ENCODE results near the gene KLHDC7B. TPM values are rescaled to one million over a fixed set of nuclear protein-coding genes. Genes with fewer than 3 reads are reported as not detected.

Gene KLHDC7B
- total and polyA plus RNA-seq, 2 of the 13 experiments (the other 11 are each of a cell fraction or from before 2014, with no cell fraction given), result 0.11 TPM; not detected in 1

GRCh38 chr22:50587407-50587806, 41.7 kb downstream of the KLHDC7B start:
- intact Hi-C loops (cut with micrococcal nuclease; ENCODE audit: unreplicated experiment) (no loop called here), in situ Hi-C loops (cut with HindIII; ENCODE audit: extremely low pct_ligation_motif_present, low pct_unique_long_range_greater_than_20kb) (no loop called here)
- Histone ChIP-seq H2AFZ (ENCODE audit: low read length) (no peak overlapping the region), H4K20me1 (ENCODE audit: insufficient read depth, low read length) (no peaks in the 10 kb centered on the region), H3K36me3 (replicated peaks in 1 of 2; ENCODE audit: control insufficient read depth in 1 of 2, insufficient read depth in 2 of 2, low read length in 2 of 2) (no peaks in the 10 kb centered on the region), H3K27ac (ENCODE audit: extremely low read length, insufficient read depth, low read length) (no peak overlapping the region), H3K79me2 (ENCODE audit: insufficient read depth, low read length) (no peaks in the 10 kb centered on the region), H3K9ac (ENCODE audit: insufficient read depth, low read depth, low read length) (no peak overlapping the region), H3K4me3 (replicated peaks in 1 of 3; ENCODE audit: insufficient read depth in 1 of 3, low read depth in 2 of 3, low read length in 3 of 3) (no peak overlapping the region), H3K9me3 (ENCODE audit: low read length) (no peaks in the 10 kb centered on the region), H3K4me1 (ENCODE audit: insufficient read depth, low read length) (peaks cover 20% of the 10 kb centered on the region), H3K27me3 (ENCODE audit: control insufficient read depth in 1 of 2, insufficient read depth in 2 of 2, low read length in 2 of 2) (no peaks in the 10 kb centered on the region), H3K4me2 (ENCODE audit: low read depth, low read length) (no peak overlapping the region)
- TF ChIP-seq, protein P1, sequence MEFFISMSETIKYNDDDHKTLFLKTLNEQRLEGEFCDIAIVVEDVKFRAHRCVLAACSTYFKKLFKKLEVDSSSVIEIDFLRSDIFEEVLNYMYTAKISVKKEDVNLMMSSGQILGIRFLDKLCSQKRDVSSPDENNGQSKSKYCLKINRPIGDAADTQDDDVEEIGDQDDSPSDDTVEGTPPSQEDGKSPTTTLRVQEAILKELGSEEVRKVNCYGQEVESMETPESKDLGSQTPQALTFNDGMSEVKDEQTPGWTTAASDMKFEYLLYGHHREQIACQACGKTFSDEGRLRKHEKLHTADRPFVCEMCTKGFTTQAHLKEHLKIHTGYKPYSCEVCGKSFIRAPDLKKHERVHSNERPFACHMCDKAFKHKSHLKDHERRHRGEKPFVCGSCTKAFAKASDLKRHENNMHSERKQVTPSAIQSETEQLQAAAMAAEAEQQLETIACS (CRISPR knock-in tag; IDR thresholded peaks at IDR 0.05), result no peak
- TF ChIP-seq MBNL3 (CRISPR knock-in tag; conservative IDR thresholded peaks at IDR 0.05), result no peak
- TF ChIP-seq AGO2 (optimal IDR thresholded peaks at IDR 0.05; ENCODE audit: low read depth, low read length), result no peak
- TF ChIP-seq HNRNPLL (IDR thresholded peaks at IDR 0.05; ENCODE audit: low read depth, low read length, poor library complexity, severe bottlenecking), result no peak
- CTCF ChIA-PET (ENCODE audit: low intra/inter-chr PET ratio, low total read pairs), result no interaction called here
- DNase-seq (ENCODE audit: low spot score) (no peak), FAIRE-seq (no peak), ATAC-seq (no peak)
- 74% methylated on average over 5 of the region's 5 CpGs for WGBS (ENCODE audit: low lambda C conversion rate)
- POLR2A ChIA-PET, result no interaction called here
- no TSS peak for BruUV-seq (replicated peaks)

DNA sequence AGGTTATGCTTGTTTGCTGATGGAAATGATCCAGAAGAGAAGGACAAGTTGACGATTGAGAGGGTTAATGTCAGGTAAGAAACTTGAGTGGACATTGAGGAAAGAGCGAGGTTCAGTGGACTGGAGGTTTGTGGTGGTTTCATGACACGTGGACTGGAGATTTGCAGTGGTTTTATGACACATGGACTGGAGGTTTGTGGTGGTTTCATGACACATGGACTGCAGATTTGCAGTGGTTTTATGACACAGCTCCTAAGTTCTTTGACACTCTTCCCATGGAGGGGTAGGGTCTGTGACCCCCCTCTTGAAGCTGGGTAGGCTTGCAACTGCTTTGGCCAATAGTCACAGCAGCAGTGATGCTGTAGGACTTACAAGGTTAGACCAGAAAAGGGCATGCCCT, 49.5 kb downstream of the KLHDC7B start:
- TF ChIP-seq SIX4 (CRISPR knock-in tag; IDR thresholded peaks at IDR 0.05) (no peak), MNT (IDR thresholded peaks at IDR 0.05) (peak; percentile 59; the same call in 1 of the 2 replicates), ZNF256 (CRISPR knock-in tag; conservative IDR thresholded peaks at IDR 0.05) (no peak)
- 42% methylated on average over 3 of the region's 3 CpGs for WGBS (ENCODE audit: low lambda C conversion rate)
- Histone ChIP-seq H3K4me2 (ENCODE audit: low read depth, low read length) (no peak overlapping the region), H3K9me3 (ENCODE audit: low read length) (no peaks in the 10 kb centered on the region), H3K27ac (ENCODE audit: extremely low read length, insufficient read depth, low read length) (no peak overlapping the region), H3K9ac (ENCODE audit: insufficient read depth, low read depth, low read length) (no peak overlapping the region), H4K20me1 (ENCODE audit: insufficient read depth, low read length) (no peaks in the 10 kb centered on the region; the same call in 1 of the 2 replicates), H3K4me3 (replicated peaks in 1 of 3; ENCODE audit: insufficient read depth in 1 of 3, low read depth in 2 of 3, low read length in 3 of 3) (no peak overlapping the region), H3K27me3 (ENCODE audit: control insufficient read depth in 1 of 2, insufficient read depth in 2 of 2, low read length in 2 of 2) (peaks cover 0 to 2% of the 10 kb centered on the region in 2 experiments; a peak in 1 of 5 replicates), H2AFZ (ENCODE audit: low read length) (no peak overlapping the region), H3K4me1 (ENCODE audit: insufficient read depth, low read length) (peaks cover 6% of the 10 kb centered on the region), H3K36me3 (replicated peaks in 1 of 2; ENCODE audit: control insufficient read depth in 1 of 2, insufficient read depth in 2 of 2, low read length in 2 of 2) (no peaks in the 10 kb centered on the region), H3K79me2 (ENCODE audit: insufficient read depth, low read length) (no peaks in the 10 kb centered on the region)
- intact Hi-C loops (cut with micrococcal nuclease; ENCODE audit: unreplicated experiment), result no loop called here
- ChIA-PET POLR2A (no interaction called here), CTCF (ENCODE audit: low intra/inter-chr PET ratio, low total read pairs) (interaction anchor here (0.6 kb wide), 1 partner anchor 10 kb away, joined by 3 read pairs; no protein-coding TSS in a partner anchor)
- ATAC-seq, result no peak
- in situ Hi-C loops (cut with HindIII; ENCODE audit: extremely low pct_ligation_motif_present, low pct_unique_long_range_greater_than_20kb), result no loop called here
- FAIRE-seq, result no peak
- no peak for DNase-seq (ENCODE audit: low spot score)
- no TSS peak for BruUV-seq (replicated peaks)
